ENCODE measurements around the gene JAG1. TPM values are rescaled to one million over a fixed set of nuclear protein-coding genes. Genes with fewer than 3 reads are reported as not detected.

The JAG1 gene
- polyA plus RNA-seq, 2 of the 4 experiments (the other 2 are of a cell fraction): 80.9 to 90.0 TPM

Small RNA genes lying within 50 kb of the gene (small RNA-seq; reads per million reads assigned to genes)
- 0 to 1.2 (median 0) reads per million in 6 experiments for gene MIR6870

Other genes starting within 250 kb of the JAG1 start
- gene MKKS, start 239.8 kb downstream of the JAG1 start, polyA plus RNA-seq (2011; rRNA removed): 85.2 and 94.2 TPM in 2 replicates
- 24.3 to 27.6 TPM (median 25.8 TPM) in 3 replicates for gene MKKS, start 239.8 kb downstream of the JAG1 start, polyA plus RNA-seq (2017; fragmentation: RNase III; extraction: RNeasy Plus Mini Kit Qiagen cat#74134 plus additional on column Dnase treatment)
- 7.5 and 8.0 TPM in 2 replicates for gene SLX4IP, start 238.7 kb downstream of the JAG1 start, polyA plus RNA-seq (2011; rRNA removed)
- 3.3 to 3.5 TPM (median 3.4 TPM) in 3 replicates for gene SLX4IP, start 238.7 kb downstream of the JAG1 start, polyA plus RNA-seq (2017; fragmentation: RNase III; extraction: RNeasy Plus Mini Kit Qiagen cat#74134 plus additional on column Dnase treatment)